Stimulated activated CD4-positive, alpha-beta T cell treated with anti-CD3 and anti-CD28 coated beads, Interleukin-4, amount 100 ng/mL, for 48 hours (primary cell): ENCODE measurements around the gene CRYL1.

Source experiments
- DNase-seq, 2 donors: peaks; one replicate each; pipeline ENCODE4 v3.0.0-alpha.2; 2020; ENCODE audit warnings: low read depth in 2 of 2

CRYL1 gene, protein sequence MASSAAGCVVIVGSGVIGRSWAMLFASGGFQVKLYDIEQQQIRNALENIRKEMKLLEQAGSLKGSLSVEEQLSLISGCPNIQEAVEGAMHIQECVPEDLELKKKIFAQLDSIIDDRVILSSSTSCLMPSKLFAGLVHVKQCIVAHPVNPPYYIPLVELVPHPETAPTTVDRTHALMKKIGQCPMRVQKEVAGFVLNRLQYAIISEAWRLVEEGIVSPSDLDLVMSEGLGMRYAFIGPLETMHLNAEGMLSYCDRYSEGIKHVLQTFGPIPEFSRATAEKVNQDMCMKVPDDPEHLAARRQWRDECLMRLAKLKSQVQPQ

DNA sequence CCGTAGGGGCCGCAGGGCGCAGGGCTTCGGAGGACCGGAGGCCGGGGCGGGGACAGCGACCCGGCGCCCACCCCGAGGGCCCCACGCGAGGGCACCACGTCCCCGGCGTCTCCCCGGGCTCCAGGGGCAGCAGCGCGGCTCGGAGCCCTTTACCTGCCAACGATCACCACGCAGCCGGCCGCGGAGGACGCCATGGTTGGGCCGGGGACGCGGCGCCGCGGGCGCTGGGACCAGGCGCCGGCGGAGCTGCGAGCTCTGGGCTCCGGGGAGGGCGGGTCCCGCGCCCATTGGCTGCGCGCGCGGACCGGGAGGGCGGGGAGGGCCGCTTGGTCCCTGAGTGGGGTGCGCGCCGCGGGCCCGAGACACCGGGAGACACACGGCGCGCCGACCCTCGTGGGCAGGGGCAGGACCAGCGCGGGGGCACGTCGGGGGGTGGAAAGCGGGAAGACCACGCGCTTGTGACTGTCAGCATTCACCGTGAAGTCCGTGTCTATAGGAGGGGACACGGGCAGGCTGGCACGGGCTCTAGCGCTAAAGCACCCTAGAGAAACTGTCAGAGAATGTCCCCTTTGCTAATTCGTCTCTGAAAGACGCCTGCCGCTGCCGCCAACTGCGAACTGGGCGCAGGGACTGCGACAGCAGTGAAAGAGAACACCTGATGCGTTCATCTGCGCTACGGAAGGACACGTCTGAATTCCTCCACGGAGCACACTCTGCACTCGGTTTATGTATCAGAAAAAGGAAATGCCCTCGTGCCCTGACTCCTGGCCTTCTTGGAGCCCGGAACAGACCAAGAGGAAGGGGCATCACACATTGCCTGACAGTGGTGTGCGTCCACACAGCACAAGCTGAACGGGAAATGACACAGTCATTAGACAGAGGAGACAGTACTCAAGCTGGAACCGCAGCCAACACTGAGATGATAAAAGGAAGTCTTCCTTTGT is at the start of gene CRYL1:
TSS of gene CRYL1 (minus strand) at position 257 of the 944 bp plus-strand sequence. CDS start at position 194, 63 bp downstream.
- peak; percentile 47 to 59 for DNase-seq

- no peak for DNase-seq
Measured at GRCh38 chr13:20573636-20574035, 48.0 kb upstream of the CRYL1 start.

GRCh38 chr13:20573186-20573585 is 47.5 kb upstream of the CRYL1 start:
- no peak for DNase-seq

- no peak for DNase-seq
Measured at GRCh38 chr13:20571676-20572075, 46.0 kb upstream of the CRYL1 start.

DNA sequence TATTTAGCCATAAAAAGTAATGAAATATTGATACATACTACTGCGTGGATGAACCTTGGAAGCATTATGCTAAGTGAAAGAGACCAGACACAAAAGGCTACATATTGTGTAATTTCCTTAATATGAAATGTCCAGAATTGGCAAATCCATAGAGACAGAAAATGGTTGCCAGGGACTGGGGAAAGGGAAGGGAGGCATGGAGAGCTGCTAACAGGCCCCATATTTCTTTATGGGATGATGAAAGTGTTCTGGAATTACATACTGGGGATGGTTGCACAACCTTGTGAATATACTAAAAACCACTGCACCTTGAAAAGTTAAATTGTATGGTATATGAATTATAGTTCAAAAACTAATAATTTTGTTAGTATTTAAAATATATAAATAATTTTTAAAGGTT is 44.9 kb upstream of the CRYL1 start:
- no peak for DNase-seq

DNA sequence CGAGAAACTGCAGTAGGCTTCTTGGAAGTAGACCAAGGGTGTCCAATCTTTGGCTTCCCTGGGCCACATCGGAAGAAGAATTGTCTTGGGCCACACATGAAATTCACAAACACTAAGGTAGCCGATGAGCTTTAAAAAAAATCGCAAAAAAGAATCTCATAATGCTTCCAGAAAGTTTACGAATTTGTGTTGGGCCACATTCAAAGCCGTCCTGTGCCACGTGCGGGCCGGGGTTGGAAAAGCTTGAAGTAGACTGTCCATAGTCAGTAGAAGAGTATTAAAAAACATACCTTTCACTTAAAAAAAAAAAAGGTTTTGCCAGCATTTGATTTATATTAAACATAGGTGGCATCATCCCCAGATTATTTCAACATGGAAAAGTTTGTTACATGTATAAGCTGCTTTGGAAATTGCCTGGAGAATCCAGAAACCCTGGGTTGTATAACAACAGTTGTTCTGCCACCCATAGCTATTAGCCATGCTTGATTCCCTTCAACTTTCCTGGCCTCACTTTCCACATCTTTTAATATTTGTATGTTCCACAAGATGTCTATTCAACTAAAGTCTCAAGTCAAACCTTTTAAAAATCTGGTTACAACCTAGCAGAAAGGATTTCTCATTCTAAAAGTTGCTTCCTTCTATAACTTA is 42.3 kb upstream of the CRYL1 start:
- DNase-seq, result no peak

GRCh38 chr13:20566898-20567874 is 41.5 kb upstream of the CRYL1 start, which contains the start of gene IFT88:
IFT88 (plus strand) TSS chr13:20567157; CDS start chr13:20574386, 7,229 bp downstream.
- DNase-seq, result peak; percentile 66 to 75

- DNase-seq, result no peak
Measured at GRCh38 chr13:20566468-20566897, 40.8 kb upstream of the CRYL1 start.

DNA sequence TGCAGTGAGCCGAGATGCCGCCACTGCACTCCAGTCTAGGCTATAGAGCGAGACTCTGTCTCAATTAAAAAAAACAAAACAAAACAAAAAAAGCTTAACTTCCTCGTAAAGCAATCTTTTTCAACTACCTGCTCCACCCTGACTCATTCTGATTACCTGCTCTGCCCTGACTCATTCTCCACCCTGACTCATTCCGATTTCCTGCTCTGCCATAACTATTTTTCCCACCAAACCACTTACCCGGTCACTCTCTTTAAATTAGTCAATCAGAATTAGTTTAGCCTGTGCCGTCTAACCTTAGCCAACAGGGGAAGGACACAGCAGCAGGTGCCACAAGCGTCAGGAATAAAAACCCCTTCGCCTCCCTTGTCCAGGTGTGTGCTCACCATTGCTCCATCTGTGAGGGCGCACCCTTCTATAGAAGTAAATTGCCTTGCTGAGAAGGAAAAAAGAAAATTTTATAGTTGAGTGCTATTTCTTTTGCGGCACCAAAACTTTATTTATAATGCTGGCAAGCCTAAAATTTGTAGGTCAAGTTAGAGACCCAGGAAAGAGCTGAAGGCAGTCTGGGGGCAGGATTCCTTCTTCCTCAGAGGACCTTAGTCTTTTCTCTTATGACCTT is 39.6 kb upstream of the CRYL1 start:
- no peak for DNase-seq

- no peak for DNase-seq
Measured at GRCh38 chr13:20561741-20562140, 36.1 kb upstream of the CRYL1 start.

DNA sequence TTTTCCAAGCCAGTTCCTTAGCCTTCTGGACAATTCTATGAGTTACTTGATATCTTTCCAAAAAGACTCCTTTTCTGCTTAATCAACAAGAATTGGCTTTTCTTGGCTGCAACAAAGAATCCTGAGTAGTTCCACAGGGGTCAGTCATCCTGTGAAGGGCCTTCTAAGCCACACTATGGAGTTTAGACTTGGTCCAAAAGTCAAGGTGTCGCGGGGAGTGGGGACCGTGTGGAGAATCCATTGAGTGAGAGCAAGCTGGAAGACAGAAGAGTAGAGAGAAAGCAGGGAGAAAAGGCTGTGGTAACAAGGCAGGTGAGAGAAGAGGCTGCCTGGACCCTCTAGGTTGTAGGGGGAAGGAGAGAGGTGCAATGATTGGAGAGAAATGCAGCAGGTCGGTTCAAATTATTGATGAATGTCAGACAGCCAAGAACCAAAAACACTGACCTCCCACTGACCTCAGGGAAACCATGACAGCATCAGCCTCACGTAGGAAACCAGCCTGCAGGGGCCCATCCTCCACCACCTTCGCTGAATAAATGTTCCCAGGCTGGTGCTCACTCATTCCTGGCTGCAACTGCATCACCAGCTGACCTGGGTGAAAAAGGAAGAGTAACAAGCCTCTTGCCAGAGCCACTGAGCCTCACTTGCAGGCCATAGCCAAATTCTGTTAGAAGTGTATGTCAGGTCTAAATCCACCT is 34.2 kb upstream of the CRYL1 start:
- no peak for DNase-seq

- no peak for DNase-seq
Measured at GRCh38 chr13:20558982-20559381, 33.3 kb upstream of the CRYL1 start.

DNA sequence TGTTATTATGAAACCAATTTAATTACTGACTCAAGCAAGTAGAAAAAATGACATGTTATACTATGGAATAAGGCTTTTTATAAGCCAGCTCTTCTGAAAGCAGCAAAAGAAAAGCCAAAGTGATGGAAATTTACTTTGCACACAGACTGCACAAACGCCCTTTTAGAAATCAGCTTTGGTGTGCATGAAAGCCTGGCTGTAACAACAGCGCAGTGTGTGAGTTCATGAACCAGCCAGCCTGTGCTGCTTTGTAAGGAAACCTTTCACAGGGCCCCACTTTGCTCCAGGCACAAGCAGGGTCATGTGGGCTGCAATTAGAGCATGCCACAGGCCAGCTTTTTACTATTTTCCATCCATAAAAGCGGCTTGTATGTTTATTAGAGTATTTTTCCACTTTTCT is 27.7 kb upstream of the CRYL1 start:
- no peak for DNase-seq

DNA sequence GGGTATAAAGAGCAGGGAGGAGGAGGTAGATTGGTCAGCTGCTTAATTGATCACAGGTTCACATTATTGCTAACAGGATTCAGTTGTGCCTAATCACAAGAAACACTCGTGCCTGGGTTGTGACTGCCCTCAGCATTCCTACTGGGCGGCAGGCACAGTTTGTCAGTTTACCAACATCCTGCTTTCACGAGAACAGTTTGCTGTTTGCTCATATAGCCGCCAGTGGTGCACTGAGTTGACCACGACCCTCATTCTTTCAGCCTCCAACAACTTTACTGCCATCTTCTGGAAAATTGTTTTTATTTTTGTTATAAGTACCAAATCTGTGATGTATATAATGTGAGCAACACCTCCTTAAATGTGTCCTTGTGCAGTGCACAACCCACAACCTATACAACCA is 25.1 kb upstream of the CRYL1 start:
- DNase-seq, result no peak

DNA sequence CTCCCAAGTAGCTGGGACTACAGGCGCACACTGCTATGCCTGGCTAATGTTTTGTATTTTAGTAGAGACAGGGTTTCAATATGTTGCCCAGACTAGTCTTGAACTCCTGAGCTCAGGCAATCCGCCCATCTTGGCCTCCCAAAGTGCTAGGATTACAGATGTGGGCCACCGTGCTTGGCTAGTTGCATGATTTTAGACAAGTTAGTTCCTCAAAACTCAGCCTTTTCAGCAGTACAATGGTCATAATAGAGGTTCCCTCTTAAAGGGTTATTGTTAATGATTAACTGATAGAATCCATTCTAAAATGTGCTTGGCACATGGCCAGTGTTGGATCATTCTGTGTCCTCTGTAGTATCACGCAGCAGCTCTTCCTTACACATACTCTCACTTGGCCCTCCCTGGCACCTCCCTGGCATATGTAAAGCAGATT is 21.8 kb upstream of the CRYL1 start:
- no peak for DNase-seq

GRCh38 chr13:20546556-20546955 is 20.9 kb upstream of the CRYL1 start:
- no peak for DNase-seq

DNA sequence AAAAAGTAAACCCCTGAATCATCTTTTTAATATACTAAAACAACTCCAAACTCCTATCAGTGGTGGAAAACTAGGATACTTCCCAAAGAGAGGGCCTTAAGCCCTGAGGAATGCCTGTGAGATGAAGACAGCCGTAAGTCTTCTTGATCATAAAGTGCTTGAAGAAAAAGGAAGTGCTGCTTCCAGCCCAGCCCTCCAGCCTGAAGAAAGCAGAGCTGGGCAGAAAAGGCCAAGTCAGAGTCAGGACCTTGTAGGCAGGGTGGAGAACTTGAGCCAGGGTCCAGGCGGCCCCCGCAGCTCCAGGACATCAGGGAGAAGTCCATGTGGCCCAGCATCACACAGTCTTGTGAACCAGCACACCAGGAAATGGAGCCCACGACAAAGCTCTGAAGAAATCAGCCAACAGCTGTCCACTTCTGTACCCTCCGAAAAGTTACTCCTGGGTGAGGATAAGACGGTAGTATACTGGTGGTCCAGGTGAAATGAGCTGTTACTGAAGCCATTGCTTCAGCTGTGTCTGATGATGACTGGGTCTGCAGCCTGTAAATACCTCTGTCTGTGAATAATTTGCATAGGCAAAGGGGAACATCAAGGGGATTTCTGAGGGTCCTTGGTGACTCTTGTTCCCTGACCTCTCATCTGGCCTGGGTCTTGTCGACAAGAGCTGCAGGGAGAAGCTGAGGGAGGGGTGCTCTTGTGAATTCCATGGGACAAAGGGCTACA is 18.7 kb upstream of the CRYL1 start:
- DNase-seq, result no peak

DNA sequence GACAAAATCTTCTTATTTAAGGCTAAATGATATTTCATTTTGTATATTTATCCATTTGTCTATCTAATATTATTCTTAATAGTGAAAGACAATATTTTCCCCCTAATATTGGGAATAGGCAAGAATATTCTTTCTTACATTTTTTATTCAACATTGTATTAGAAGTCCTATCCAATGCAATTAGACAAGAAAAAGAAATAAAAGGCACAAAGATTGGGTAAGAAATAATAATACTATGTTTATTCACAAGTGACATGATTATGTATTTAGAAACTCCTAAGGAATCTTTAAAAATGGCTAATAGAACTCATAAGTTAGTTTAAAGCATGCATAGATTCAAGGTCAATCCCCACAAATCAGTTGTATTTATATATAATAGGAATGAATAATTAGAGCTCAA is 11.3 kb upstream of the CRYL1 start:
- DNase-seq, result no peak

DNA sequence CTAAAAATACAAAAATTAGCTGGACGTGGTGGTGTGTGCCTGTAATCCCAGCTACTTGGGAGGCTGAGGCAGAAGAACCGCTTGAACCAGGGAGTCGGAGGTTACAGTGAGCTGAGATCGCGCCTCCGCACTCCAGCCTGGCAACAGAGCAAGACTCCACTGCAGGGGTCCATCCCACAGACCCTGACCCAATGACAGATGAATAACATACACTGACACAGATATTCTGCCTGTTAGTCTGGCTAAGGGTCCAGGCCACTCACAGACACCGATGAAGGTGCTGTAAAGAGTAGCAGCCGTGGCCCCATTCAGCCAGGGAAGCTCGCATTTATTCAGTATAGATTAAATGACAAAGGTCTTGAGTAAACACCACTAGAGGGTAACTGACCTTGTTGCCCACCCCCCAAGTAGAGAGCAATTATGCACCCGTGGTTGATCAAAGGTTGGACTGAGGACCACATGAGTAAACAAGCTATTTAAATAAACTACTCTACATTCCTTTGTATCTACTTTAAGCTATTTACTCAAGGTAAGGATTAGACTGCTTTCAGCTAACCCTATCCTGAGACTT is 8.5 kb upstream of the CRYL1 start:
- no peak for DNase-seq
